ENCODE results near the gene MMRN2.
"Not testable (repeated sequence)": the region's sequence is repeated elsewhere in the genome, so short reads cannot be mapped to it uniquely, and the experiment has no call there.

MMRN2 gene, protein sequence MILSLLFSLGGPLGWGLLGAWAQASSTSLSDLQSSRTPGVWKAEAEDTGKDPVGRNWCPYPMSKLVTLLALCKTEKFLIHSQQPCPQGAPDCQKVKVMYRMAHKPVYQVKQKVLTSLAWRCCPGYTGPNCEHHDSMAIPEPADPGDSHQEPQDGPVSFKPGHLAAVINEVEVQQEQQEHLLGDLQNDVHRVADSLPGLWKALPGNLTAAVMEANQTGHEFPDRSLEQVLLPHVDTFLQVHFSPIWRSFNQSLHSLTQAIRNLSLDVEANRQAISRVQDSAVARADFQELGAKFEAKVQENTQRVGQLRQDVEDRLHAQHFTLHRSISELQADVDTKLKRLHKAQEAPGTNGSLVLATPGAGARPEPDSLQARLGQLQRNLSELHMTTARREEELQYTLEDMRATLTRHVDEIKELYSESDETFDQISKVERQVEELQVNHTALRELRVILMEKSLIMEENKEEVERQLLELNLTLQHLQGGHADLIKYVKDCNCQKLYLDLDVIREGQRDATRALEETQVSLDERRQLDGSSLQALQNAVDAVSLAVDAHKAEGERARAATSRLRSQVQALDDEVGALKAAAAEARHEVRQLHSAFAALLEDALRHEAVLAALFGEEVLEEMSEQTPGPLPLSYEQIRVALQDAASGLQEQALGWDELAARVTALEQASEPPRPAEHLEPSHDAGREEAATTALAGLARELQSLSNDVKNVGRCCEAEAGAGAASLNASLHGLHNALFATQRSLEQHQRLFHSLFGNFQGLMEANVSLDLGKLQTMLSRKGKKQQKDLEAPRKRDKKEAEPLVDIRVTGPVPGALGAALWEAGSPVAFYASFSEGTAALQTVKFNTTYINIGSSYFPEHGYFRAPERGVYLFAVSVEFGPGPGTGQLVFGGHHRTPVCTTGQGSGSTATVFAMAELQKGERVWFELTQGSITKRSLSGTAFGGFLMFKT

DNA sequence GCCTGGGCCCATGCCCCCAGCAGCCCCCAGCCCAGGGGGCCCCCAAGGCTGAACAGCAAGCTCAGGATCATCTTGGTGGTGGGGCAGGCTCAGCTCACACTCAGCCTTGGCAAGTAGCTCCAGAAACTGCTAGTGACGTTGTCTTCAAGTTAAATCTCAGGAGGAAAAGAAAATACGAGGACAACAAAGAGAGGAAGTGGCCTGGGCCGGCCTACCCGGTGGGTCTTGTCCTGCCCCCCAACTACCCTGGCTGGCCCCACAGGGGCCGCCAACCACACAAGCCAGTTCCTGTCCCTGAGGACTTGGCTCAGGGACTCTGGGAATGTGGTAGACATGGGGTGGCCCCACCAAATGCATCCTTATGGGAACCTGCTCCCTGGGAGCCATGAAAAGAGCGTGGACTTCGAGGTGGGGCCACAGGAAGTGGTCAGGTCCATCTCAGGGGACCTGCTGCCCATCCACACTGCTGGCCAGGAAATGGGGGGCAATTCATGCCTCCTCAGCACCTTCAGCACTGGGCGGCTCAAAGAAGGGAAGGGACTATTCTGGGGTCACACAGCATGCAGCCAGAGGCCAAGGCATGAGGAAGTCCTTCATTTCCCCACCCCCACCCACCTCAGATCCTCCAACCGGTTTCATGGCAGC lies at the start of gene MMRN2:
Gene MMRN2, minus strand, starts transcription at position 145 of the 645 bp plus-strand sequence. Its CDS starts 74 bp downstream, at position 71.
- DNase-seq (ENCODE audit: low read depth in 2 of 2, low spot score in 1 of 2): no peak

DNA sequence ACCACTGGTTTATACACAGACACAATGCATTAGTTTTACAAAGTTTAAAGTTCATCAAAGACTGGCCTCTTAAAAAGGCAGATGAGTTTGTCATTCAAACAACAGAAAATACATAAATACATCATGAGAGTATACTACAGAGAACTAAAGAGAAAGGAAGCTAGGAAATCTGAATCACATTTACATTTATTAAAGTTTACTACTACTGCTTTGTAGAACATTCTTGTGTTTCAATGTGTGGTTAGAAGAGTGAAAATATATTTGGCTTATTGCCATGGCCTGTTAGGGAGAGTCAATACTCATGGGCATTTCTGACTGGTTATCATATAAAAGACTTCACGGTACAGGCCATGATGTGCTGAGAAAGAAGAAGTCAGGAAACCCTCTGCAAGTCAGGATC lies 49.7 kb upstream of the MMRN2 start:
- DNase-seq (ENCODE audit: low read depth in 2 of 2, low spot score in 1 of 2): not testable (repeated sequence)

DNA sequence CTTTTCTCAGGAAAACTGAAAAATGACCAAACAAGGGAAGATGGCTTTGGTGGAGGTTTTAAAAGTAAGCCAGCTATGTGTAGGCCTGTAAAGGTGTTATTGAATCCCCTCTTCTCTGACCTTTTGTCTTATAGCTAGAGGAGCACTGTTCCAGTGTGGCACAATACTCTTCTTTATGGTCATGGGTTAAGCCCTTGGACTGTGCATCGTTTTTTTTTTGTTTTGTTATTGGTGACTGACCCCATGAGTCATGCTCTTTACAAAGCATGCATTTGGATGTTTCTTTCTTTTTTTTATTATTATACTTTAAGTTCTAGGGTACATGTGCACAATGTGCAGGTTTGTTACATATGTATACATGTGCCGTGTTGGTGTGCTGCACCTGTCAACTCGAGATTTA lies 43.1 kb upstream of the MMRN2 start:
- DNase-seq (ENCODE audit: low read depth in 2 of 2, low spot score in 1 of 2): no peak

DNA sequence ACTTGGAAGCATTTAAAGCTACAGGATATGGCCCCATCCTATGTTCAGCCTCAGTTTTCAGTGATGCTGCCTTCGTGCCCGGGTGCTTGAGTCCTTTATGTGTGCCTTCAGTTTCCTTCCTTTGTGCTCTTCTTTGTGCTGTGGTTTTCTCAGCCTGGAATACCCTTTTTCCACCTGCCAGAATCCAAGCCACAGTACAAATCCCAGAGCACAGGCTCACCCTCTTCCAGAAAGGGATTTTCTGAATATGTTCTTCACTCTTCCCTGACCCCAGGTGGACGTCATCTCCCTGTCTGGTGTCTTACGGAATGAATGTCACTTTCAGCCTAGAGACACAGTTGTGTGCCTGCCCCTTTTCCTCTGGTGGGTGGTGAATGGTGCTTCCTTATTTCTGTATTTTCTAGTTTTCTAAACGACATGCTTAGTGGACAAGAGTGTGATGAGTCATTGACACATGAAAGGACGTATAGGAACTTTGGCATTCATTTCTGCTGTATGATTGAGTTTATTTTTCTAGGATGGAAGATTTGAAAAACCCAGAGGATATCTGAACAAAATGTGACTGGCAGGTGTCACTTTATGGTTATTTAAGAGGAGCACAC lies 42.5 kb upstream of the MMRN2 start:
- not testable (repeated sequence) for DNase-seq (ENCODE audit: low read depth in 2 of 2, low spot score in 1 of 2)

DNA sequence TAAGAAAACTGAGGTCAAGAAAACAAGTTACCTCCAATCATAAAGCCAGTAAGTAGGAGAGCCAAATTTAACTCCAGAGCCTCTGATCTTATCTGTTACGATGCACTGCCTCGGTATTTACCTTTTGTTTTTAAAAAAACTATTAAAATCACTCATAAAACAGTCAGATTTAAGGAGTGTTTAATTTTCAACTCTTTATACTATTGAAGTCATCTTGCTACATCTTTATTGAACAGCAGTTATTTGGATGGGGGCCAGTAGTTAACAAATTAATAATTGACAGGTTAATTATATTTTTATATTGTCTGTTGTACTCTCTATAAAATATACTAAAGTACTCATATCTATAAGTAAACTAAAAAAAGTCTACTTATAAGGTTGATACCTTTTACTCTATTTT lies 35.5 kb upstream of the MMRN2 start:
- no peak for DNase-seq (ENCODE audit: low read depth in 2 of 2, low spot score in 1 of 2)

DNA sequence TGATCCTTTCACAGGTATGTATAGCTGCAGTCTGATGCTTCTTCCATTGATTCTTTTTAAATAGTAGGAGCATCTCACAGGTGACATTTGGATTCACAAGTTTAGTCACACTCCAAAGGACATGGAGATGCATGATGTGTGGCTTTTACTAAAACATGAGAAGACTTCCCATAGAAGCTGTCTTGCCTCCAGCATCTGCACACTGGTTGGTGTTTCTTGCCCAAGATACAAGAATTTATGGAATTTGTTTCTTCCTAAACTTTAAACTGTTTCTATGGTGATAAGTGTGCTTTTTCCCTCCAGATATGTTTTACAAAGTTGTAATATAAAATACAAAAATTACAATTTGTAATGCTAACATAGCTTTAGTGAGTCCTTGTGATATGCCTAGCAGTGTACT lies 35.0 kb upstream of the MMRN2 start:
- no peak for DNase-seq (ENCODE audit: low read depth in 2 of 2, low spot score in 1 of 2)

DNA sequence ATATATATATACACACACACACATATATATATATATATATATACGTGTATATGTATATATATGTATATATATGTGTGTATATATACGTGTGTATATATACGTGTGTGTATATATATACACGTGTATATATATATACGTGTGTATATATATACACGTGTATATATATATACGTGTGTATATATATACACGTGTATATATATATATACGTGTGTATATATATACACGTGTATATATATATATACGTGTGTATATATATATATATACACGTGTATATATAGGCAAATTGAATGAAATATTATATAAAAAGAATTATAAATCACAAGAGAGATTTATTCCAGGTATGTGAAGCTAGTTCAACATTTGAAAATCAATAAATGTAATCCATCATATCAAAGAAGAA lies 33.9 kb upstream of the MMRN2 start:
- not testable (repeated sequence) for DNase-seq (ENCODE audit: low read depth in 2 of 2, low spot score in 1 of 2)

DNA sequence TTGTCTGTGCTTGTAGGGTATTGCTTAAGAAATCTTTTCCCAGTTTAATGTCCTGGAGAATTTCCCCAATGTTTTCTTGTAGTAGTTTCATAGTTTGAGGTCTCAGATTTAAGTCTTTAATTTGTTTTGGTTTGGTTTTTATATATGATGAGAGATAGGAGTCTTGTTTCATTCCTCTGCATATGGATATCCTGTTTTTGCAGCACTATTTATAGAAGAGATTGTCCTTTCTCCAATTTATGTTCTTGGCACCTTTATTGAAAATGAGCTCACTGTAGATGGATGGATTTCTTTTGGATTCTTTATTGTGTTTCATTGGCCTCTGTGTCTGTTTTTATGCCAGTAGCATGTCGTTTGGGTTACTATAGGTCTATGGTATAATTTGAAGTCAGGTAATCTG lies 31.1 kb upstream of the MMRN2 start:
- DNase-seq (ENCODE audit: low read depth in 2 of 2, low spot score in 1 of 2): no peak

DNA sequence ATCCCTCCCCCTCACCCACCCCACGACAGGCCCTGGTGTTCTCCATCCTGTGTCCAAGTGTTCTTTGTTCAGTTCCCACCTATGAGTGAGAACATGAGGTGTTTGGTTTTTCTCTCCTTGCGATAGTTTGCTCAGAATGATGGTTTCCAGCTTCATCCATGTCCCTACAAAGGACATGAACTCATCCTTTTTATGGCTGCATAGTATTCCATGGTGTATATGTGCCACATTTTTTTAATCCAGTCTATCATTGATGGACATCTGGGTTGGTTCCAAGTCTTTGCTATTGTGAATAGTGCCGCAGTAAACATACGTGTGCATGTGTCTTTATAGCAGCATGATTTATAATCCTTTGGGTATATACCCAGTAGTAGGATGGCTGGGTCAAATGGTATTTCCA lies 27.1 kb upstream of the MMRN2 start:
- not testable (repeated sequence) for DNase-seq (ENCODE audit: low read depth in 2 of 2, low spot score in 1 of 2)

DNA sequence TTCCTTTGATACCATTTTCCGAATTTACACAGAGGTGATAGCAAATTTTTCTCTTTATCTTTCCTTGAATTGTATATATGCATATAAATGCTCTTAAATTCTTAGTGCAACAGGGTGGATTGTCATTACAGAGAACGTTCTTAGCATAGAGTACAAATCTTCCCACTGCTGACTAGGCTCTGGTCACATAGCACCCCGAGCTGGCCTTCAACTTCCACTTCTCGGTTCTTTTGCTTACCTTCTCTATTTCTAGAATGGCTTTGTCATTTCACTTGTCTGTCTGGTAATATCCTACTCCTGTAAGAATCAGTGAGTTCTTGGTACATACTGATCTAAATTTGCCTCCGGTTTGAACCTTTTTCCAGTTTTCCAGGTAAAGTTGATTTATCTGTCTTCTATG lies 24.3 kb upstream of the MMRN2 start:
- DNase-seq (ENCODE audit: low read depth in 2 of 2, low spot score in 1 of 2): no peak

DNA sequence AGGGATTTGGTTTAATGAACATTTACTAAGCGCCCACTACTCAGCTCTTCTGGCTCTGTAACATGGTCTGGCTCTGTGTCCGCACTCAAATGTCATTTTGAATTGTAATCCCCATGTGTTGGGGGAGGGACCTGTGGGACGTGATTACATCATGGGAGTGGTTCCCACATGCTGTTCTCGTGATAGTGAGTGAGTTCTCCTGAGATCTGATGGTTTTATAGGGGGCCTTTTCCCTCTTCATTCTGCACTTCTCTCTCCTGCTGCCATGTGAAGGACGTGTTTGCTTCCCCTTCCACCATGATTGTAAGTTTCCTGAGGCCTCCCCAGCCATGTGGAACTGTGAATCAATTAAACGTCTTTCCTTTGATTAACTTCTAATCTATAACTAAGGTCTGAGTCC lies 23.6 kb upstream of the MMRN2 start:
- not testable (repeated sequence) for DNase-seq (ENCODE audit: low read depth in 2 of 2, low spot score in 1 of 2)

DNA sequence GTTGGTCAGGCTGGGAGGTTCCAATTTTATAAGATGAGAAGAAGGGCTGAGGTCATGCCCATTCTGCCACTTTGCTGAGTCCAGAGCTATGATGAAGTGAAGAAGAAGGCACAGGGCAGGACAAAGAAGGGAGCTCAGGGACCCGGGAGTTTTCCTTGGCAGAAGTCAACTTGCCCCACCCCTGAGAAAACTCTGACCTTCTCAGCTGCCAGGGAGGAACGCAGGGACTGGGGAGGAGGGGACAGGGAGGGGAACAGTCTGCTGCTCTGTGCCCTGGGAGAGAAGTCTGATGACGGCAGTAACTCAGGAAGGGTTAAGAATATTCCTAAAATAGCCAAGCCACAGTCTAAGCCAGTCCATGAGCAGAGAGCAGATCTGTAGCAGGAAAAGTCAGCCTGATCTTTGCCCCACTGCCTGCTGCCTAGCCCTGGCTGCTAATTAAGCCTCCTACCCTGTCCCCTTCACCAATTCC lies 22.6 kb upstream of the MMRN2 start:
- DNase-seq (ENCODE audit: low read depth in 2 of 2, low spot score in 1 of 2): no peak

DNA sequence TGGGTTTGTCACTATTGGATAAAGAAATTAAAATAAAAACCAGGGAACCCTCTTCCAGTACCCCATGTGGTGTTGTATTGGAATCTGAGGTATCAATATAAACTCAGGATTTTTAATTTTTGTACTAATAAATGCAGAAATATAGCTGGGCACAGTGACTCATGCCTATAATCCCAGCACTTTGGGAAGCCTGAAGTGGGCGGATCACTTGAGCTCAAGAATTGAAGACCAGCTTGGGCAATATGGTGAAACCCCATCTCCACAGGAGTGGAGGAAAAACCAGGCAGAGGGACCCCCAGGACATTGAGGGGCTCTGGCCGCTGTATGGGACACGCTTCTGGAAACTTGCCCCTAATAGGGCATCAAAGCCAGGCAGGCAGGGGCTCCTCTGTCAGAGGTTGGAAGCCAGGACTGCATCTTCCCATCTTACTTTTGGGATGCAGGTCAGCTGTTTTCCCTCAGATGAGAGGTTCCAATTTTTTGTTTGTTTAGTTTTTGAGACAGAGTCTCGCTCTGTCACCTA lies 21.9 kb upstream of the MMRN2 start:
- no peak for DNase-seq (ENCODE audit: low read depth in 2 of 2, low spot score in 1 of 2)

DNA sequence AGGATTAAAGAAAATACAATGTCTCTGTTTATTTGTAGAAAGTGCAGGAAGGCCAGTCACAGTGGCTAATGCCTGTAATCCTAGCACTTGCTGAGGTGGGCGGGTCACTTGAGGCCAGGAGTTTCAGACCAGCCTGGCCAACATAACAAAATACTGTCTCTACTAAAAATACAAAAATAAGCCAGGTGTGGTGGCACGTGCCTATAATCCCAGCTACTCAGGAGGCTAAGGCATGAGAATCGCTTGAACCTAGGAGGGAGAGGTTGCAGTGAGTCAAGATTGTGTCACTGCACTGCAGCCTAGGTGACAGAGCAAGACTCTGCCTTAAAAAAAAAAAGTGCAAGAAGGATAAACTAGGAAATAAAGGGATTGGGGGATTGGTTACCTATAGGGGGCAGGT lies 21.0 kb upstream of the MMRN2 start:
- DNase-seq (ENCODE audit: low read depth in 2 of 2, low spot score in 1 of 2): not testable (repeated sequence)

DNA sequence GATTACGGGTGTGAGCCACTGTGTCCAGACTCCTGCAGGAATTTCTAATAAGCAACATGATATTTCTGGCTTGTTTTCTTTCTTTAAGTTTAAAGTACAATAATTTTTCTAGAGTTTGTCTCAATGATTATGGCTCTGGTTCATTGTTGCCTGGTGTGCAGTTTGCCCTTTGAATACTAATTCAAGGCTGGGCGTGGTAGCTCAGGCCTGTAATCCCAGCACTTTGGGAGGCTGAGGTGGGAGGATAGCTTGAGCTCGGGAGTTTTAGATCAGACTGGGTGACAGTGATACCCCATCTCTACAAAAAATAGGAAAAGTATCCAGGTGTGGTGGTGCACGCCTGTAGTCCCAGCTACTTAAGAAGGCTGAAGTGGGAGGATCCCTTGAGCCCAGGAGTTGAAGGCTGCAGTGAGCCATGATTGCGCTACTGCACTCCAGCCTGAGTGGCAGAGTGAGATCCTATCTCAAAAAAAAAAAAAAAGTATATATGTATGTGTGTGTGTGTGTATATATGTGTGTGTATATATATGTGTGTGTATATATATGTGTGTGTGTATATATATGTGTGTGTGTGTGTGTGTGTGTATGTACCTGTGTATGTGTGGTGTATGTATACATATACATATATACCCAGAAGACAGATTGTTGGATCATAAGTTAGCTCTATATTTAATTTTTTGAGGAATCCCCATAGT lies 19.1 kb upstream of the MMRN2 start:
- DNase-seq (ENCODE audit: low read depth in 2 of 2, low spot score in 1 of 2): no peak

DNA sequence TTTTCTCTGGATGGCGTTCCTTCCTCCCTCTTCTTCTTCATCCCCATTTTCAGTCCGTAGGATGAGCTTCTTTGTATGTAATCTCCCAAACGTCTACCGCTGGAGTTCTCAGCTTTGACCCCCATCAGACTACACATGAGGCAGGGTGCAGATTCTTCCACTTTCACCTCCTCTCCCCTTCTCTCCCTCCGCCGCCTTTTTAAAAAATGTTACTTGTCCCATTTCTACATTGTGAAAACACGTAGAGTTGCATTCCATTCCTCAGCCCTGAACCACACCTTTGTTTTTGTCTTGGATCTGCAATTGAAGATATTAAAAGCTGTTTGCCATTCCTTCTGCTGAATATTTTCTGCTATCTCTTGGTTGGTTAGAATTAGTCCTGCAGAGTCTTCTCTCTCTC lies 17.1 kb upstream of the MMRN2 start:
- DNase-seq (ENCODE audit: low read depth in 2 of 2, low spot score in 1 of 2): no peak

DNA sequence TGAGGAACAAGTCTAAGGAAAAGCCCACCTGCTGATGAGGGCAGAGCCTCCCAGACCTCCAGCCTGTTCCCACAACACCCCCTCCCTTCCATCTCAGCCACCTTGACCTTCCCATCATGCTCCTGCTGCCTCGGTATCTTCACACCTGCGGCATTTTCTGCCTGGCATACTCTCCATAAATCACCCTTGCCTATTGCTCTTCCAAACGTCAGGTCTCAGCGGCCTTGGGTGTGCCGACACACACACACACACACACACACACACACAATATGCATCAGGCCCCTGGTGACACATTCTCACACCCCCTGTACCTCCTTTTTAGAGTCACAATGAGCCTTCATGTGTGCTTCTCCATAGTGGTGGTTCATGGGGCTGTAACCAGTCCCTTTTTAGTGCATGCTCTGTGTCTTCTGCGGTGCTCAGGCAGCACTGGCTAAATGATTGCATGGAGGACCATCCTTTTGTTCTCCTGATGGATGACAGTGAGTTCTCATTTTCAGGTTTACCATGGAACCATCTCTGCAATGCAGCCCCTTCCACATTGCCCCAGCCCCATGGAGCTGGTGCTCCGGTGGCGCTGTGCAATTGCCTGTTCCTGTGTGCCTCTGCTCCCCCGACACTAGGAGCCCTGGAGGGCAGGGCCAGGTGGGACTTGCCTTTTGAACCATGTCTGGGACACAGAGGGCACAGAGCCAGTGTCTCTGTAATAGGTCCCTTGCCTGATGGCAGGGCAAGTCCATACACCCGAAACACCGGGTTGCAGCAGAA lies 15.4 kb upstream of the MMRN2 start:
- no peak for DNase-seq (ENCODE audit: low read depth in 2 of 2, low spot score in 1 of 2)

DNA sequence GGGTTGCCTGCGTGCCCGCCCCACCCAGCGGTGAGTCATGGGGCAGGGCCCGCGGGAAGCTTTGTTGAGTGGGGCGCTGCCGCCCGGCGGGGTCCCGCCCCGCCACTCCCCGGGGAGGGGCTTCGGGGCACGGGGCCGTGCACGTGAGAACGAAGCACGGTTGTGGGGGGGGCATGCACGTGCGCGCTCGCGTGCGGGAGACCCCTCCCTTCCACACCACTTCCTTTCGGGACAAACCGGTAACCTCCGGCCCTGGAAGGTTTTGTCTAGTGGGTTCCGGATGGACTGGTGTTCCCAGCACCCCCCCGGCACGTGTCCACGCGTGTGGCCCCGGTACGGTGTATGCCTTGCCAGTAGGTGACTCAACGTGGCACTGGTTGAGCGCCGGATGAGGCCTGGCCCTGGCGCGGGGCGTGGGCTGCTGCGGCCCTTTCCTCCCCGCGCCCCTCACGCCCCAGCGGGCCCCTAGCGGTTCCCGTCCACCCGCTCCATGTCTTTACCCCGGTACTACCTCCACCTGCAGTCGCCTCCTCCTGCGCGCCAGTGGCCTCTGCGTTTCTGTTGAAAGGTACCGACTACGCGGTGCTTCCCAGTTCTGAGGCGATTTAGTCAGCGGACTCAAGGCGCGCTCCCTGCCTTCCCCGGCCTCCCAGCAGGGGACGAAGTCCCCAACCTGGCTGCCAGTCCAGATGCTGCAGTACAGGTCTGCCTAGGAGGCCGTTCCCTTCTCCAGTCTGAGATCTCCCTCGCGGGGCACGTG lies 14.0 kb upstream of the MMRN2 start:
- peak; percentile 79 to 86 for DNase-seq (ENCODE audit: low read depth in 2 of 2, low spot score in 1 of 2)

DNA sequence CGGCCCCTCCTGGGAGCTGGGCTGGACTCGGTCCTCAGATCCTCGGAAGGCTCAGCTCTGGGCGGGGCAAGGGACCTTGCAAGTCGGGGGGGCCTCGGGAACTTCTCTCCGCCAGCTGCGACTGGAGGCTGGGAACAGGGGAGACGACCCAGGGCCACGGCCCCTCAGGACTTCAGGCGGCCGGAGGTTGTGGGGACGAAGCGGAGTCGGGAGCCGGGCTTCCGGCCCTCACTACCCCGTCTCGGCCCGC lies 13.5 kb upstream of the MMRN2 start:
- DNase-seq (ENCODE audit: low read depth in 2 of 2, low spot score in 1 of 2): no peak
